NB4 (cell line): Measurements from ENCODE around the gene FOXP1.

Experiments
- POLR2A ChIP-seq: IDR thresholded peaks from 2 replicates; pipeline ENCODE4 v1.6.1; 2011; ENCODE audit warnings: mild to moderate bottlenecking; ENCODE audit not compliant: insufficient read length; ENCODE audit errors: extremely low read depth
- TF ChIP-seq, protein P1 (sequence below): IDR thresholded peaks from one replicate; pipeline ENCODE4 v1.5.1; 2012; ENCODE audit warnings: low read depth, low read length
- TF ChIP-seq, protein P2 (sequence below): IDR thresholded peaks from 2 replicates; pipeline ENCODE4 v1.6.1; 2011; ENCODE audit warnings: low read depth, low read length

DNA sequence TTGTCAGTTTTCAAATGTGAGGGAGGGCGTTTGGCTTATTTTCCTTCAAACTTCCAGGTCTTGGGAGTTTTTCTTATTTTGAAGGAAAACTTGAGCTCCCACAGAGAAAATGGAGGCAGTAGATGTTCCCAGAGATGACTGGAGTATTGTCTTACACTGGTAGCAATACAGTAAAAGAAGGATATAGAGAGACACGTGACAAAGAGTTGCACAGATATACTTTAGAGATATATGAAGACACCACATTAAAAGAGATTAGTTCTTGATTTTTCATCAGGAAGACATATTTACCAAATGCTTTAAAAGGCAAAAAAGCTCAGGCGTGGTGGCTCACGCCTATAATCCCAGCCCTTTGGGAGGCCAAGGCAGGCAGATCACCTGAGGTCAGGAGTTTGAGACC is 490.9 kb downstream of the FOXP1 start:
- TF ChIP-seq, protein P1, sequence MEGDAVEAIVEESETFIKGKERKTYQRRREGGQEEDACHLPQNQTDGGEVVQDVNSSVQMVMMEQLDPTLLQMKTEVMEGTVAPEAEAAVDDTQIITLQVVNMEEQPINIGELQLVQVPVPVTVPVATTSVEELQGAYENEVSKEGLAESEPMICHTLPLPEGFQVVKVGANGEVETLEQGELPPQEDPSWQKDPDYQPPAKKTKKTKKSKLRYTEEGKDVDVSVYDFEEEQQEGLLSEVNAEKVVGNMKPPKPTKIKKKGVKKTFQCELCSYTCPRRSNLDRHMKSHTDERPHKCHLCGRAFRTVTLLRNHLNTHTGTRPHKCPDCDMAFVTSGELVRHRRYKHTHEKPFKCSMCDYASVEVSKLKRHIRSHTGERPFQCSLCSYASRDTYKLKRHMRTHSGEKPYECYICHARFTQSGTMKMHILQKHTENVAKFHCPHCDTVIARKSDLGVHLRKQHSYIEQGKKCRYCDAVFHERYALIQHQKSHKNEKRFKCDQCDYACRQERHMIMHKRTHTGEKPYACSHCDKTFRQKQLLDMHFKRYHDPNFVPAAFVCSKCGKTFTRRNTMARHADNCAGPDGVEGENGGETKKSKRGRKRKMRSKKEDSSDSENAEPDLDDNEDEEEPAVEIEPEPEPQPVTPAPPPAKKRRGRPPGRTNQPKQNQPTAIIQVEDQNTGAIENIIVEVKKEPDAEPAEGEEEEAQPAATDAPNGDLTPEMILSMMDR, result no peak
- no peak for TF ChIP-seq POLR2A
- TF ChIP-seq, protein P2, sequence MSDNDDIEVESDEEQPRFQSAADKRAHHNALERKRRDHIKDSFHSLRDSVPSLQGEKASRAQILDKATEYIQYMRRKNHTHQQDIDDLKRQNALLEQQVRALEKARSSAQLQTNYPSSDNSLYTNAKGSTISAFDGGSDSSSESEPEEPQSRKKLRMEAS, result no peak
